ENCODE results near the gene EEF1AKMT3. TPM values are rescaled to one million over a fixed set of nuclear protein-coding genes. Genes with fewer than 3 reads are reported as not detected.

The EEF1AKMT3 gene
- total RNA-seq, 2 experiments from 2014 or later: 3.7 to 3.9 TPM

Other genes starting within 250 kb of the EEF1AKMT3 start
- 10 to 100 TPM; 38.5 to 44.8 TPM for gene MBD6, start 249.8 kb upstream of the EEF1AKMT3 start, total RNA-seq
- gene DCTN2, start 225.4 kb upstream of the EEF1AKMT3 start, total RNA-seq: 10 to 100 TPM; 73.6 to 81.3 TPM
- gene KIF5A, start 222.6 kb upstream of the EEF1AKMT3 start, total RNA-seq: 1 to 10 TPM; 1.5 to 1.7 TPM
- 10 to 100 TPM; 17.1 to 18.5 TPM for gene PIP4K2C, start 181.4 kb upstream of the EEF1AKMT3 start, total RNA-seq
- 10 to 100 TPM; 18.9 to 20.2 TPM for gene DTX3, start 167.8 kb upstream of the EEF1AKMT3 start, total RNA-seq
- gene ARHGEF25, start 161.2 kb upstream of the EEF1AKMT3 start, total RNA-seq: 1 to 10 TPM; 1.9 to 2.2 TPM
- gene B4GALNT1, start 139.4 kb upstream of the EEF1AKMT3 start, total RNA-seq: 1 to 10 TPM; 1.5 TPM
- gene OS9, start 78.5 kb upstream of the EEF1AKMT3 start, total RNA-seq: 10 to 100 TPM; 53.7 to 59.8 TPM
- gene AGAP2, start 33.9 kb upstream of the EEF1AKMT3 start, total RNA-seq: 10 to 100 TPM; 22.6 to 23.8 TPM
- gene TSPAN31, start 27.6 kb upstream of the EEF1AKMT3 start, total RNA-seq: 1 to 10 TPM; 5.7 TPM
- 100 to 1,000 TPM; 275 to 304 TPM for gene CDK4, start 20.3 kb upstream of the EEF1AKMT3 start, total RNA-seq
- 10 to 100 TPM; 18.2 to 19.2 TPM for gene MARCHF9, start 17.5 kb upstream of the EEF1AKMT3 start, total RNA-seq
- gene CYP27B1, start 5.5 kb upstream of the EEF1AKMT3 start, total RNA-seq: 10 to 100 TPM in 1 of 2 experiments, 1 to 10 TPM in 1; 9.6 to 12.0 TPM
- gene METTL1, start 509 bp upstream of the EEF1AKMT3 start, total RNA-seq: 10 to 100 TPM; 59.6 to 60.1 TPM
- gene TSFM, start 10.2 kb downstream of the EEF1AKMT3 start, total RNA-seq: 10 to 100 TPM; 67.7 to 74.7 TPM
- gene AVIL, start 46.1 kb downstream of the EEF1AKMT3 start, total RNA-seq: 1 to 10 TPM; 1.2 to 1.8 TPM
- 10 to 100 TPM; 91.4 to 94.3 TPM for gene CTDSP2, start 74.1 kb downstream of the EEF1AKMT3 start, total RNA-seq
- 10 to 100 TPM; 13.2 to 13.8 TPM for gene ATP23, start 169.0 kb downstream of the EEF1AKMT3 start, total RNA-seq

All from activated naive CD8-positive, alpha-beta T cell treated with anti-CD3 and anti-CD28 coated beads for 36 hours (primary cell).